ENCODE data around the gene USP6NL. TPM values are rescaled to one million over a fixed set of nuclear protein-coding genes. Genes with fewer than 3 reads are reported as not detected.

Gene USP6NL
- total RNA-seq, 1 donor from 2014 or later = 13.8 TPM

GRCh38 chr10:11573497-11573896, 38.0 kb downstream of the USP6NL start:
- H3K27ac Mint-ChIP-seq (ENCODE audit: unreplicated experiment) = no peak overlapping the region
- TF ChIP-seq CTCF (IDR thresholded peaks at IDR 0.05) = no peak
- H3K9me3 Mint-ChIP-seq (ENCODE audit: unreplicated experiment) = peaks cover 2% of the 10 kb centered on the region
- no peak for DNase-seq (ENCODE audit: extremely low spot score, unreplicated experiment)
- no peaks in the 10 kb centered on the region for H3K27me3 Mint-ChIP-seq (ENCODE audit: unreplicated experiment)
- peaks cover 3% of the 10 kb centered on the region for H3K4me1 Mint-ChIP-seq (ENCODE audit: unreplicated experiment)
- H3K4me3 Mint-ChIP-seq (ENCODE audit: unreplicated experiment) = no peak overlapping the region
- H3K36me3 Mint-ChIP-seq (ENCODE audit: unreplicated experiment) = no peaks in the 10 kb centered on the region

- H3K27me3 Mint-ChIP-seq (ENCODE audit: unreplicated experiment) = no peaks in the 10 kb centered on the region
- TF ChIP-seq CTCF (IDR thresholded peaks at IDR 0.05) = no peak
- H3K4me1 Mint-ChIP-seq (ENCODE audit: unreplicated experiment) = peaks cover 3% of the 10 kb centered on the region
- DNase-seq (ENCODE audit: extremely low spot score, unreplicated experiment) = no peak
- H3K4me3 Mint-ChIP-seq (ENCODE audit: unreplicated experiment) = no peak overlapping the region
- no peaks in the 10 kb centered on the region for H3K36me3 Mint-ChIP-seq (ENCODE audit: unreplicated experiment)
- peaks cover 5% of the 10 kb centered on the region for H3K9me3 Mint-ChIP-seq (ENCODE audit: unreplicated experiment)
- H3K27ac Mint-ChIP-seq (ENCODE audit: unreplicated experiment) = no peak overlapping the region
Observed at GRCh38 chr10:11570751-11571150, 40.7 kb downstream of the USP6NL start.

GRCh38 chr10:11569471-11569870, 42.0 kb downstream of the USP6NL start:
- Mint-ChIP-seq H3K4me3 (ENCODE audit: unreplicated experiment) (no peak overlapping the region), H3K27ac (ENCODE audit: unreplicated experiment) (no peak overlapping the region), H3K36me3 (ENCODE audit: unreplicated experiment) (no peaks in the 10 kb centered on the region), H3K4me1 (ENCODE audit: unreplicated experiment) (peaks cover 3% of the 10 kb centered on the region), H3K27me3 (ENCODE audit: unreplicated experiment) (no peaks in the 10 kb centered on the region), H3K9me3 (ENCODE audit: unreplicated experiment) (peaks cover 5% of the 10 kb centered on the region)
- TF ChIP-seq CTCF (IDR thresholded peaks at IDR 0.05) = no peak
- no peak for DNase-seq (ENCODE audit: extremely low spot score, unreplicated experiment)

GRCh38 chr10:11568578-11568977, 42.9 kb downstream of the USP6NL start:
- no peaks in the 10 kb centered on the region for H3K27me3 Mint-ChIP-seq (ENCODE audit: unreplicated experiment)
- H3K36me3 Mint-ChIP-seq (ENCODE audit: unreplicated experiment) = no peaks in the 10 kb centered on the region
- TF ChIP-seq CTCF (IDR thresholded peaks at IDR 0.05) = no peak
- peaks cover 5% of the 10 kb centered on the region for H3K9me3 Mint-ChIP-seq (ENCODE audit: unreplicated experiment)
- H3K4me1 Mint-ChIP-seq (ENCODE audit: unreplicated experiment) = no peaks in the 10 kb centered on the region
- no peak overlapping the region for H3K4me3 Mint-ChIP-seq (ENCODE audit: unreplicated experiment)
- no peak overlapping the region for H3K27ac Mint-ChIP-seq (ENCODE audit: unreplicated experiment)
- no peak for DNase-seq (ENCODE audit: extremely low spot score, unreplicated experiment)

GRCh38 chr10:11564741-11565140, 46.7 kb downstream of the USP6NL start:
- no peaks in the 10 kb centered on the region for H3K27me3 Mint-ChIP-seq (ENCODE audit: unreplicated experiment)
- TF ChIP-seq CTCF (IDR thresholded peaks at IDR 0.05) = no peak
- DNase-seq (ENCODE audit: extremely low spot score, unreplicated experiment) = no peak
- peaks cover 8% of the 10 kb centered on the region for H3K4me1 Mint-ChIP-seq (ENCODE audit: unreplicated experiment)
- H3K9me3 Mint-ChIP-seq (ENCODE audit: unreplicated experiment) = peaks cover 5% of the 10 kb centered on the region
- no peak overlapping the region for H3K27ac Mint-ChIP-seq (ENCODE audit: unreplicated experiment)
- no peak overlapping the region for H3K4me3 Mint-ChIP-seq (ENCODE audit: unreplicated experiment)
- no peaks in the 10 kb centered on the region for H3K36me3 Mint-ChIP-seq (ENCODE audit: unreplicated experiment)

Data from osteocyte (in vitro differentiated cells).